K562 (cell line): ENCODE results near the gene PPIL4. TPM values are rescaled to one million over a fixed set of nuclear protein-coding genes. Genes with fewer than 3 reads are reported as not detected.

ENCODE experiments used
- ATAC-seq: fragments of 200-7000 bp; cut with Tn5 transposase; 3 replicates; pipeline ENCODE4 v1.9.1; 2020; ENCODE audit warnings: moderate library complexity
- BruUV-seq: library from RNA; stranded (reverse); fragments of 400-500 nt; replicated peaks from 2 replicates; lab custom pipeline; 2021; lab: Mats Ljungman, UMichigan
- CTCF ChIA-PET: fragments of 300-600 bp; formaldehyde crosslinking; extraction: SDS; loops from one replicate; lab custom pipeline; 2021; ENCODE audit warnings: low intra/inter-chr PET ratio; lab: Yijun Ruan, JAX
- POLR2A ChIA-PET: fragments of 300-600, 350-650 bp; sonication (Branson Sonifier 250); formaldehyde crosslinking; extraction: SDS; loops from one replicate; lab custom pipeline; 2021; ENCODE audit warnings: antibody characterized with exemption, inconsistent platforms; lab: Yijun Ruan, JAX
- DNase-seq, 4 experiments: peaks; one replicate each; pipeline versions ENCODE4 v3.0.0 to v3.0.0-alpha.2; 2011 to 2018; ENCODE audit warnings: low spot score in 3 of 4, mixed read lengths in 3 of 4; ENCODE audit errors: extremely low read depth in 1 of 4
- FAIRE-seq: peaks from 2 replicates; lab custom pipeline; 2011; peaks lifted over from hg19 to GRCh38; lab: Jason Lieb, UNC
- H2AFZ ChIP-seq: 2 replicates; pipeline ENCODE4 v1.6.0; 2011; ENCODE audit warnings: low read depth, low read length, control low read depth, inconsistent platforms
- H3K27ac ChIP-seq: fragments of 200-600 bp; 3 replicates; pipeline ENCODE4 v1.8.0; 2011; ENCODE audit warnings: low read depth, mild to moderate bottlenecking, control low read depth, inconsistent platforms, low read length, moderate library complexity, mixed read lengths; ENCODE audit errors: extremely low read depth
- H3K27me3 ChIP-seq, 2 experiments: fragments of 300-600 bp in 1 of 2; 2 replicates in 1 of 2; 3 replicates in 1 of 2; pipeline versions ENCODE4 v1.6.0 to v1.8.0; 2011; ENCODE audit warnings: inconsistent platforms in 2 of 2, low read length in 2 of 2, mild to moderate bottlenecking in 1 of 2, mixed read lengths in 1 of 2, moderate library complexity in 1 of 2; ENCODE audit not compliant: control insufficient read depth in 2 of 2, insufficient read depth in 2 of 2
- H3K36me3 ChIP-seq: fragments of 300-600 bp; 3 replicates; pipeline ENCODE4 v1.8.0; 2011; ENCODE audit warnings: mild to moderate bottlenecking, low read length, inconsistent platforms; ENCODE audit not compliant: control insufficient read depth, insufficient read depth
- H3K4me1 ChIP-seq, 2 experiments: fragments of 200-600 bp in 1 of 2; replicated peaks in 1 of 2; 2 replicates in 1 of 2; 3 replicates in 1 of 2; pipeline versions ENCODE4 v1.5.1 to v1.8.0; 2011; ENCODE audit warnings: inconsistent platforms in 2 of 2, low read length in 2 of 2, mild to moderate bottlenecking in 1 of 2, mixed read lengths in 1 of 2, moderate library complexity in 1 of 2; ENCODE audit not compliant: control insufficient read depth in 2 of 2, insufficient read depth in 2 of 2
- H3K4me2 ChIP-seq: 2 replicates; pipeline ENCODE4 v1.6.1; 2011; ENCODE audit warnings: low read length, control low read depth, inconsistent platforms, mixed read lengths; ENCODE audit not compliant: insufficient read depth
- H3K4me3 ChIP-seq: fragments of 200-600 bp; sonication (generic), shearing (Covaris generic); 2 replicates; pipeline ENCODE4 v1.5.1; 2016; ENCODE audit warnings: control low read depth, inconsistent platforms
- H3K79me2 ChIP-seq: fragments of 200-600 bp; 3 replicates; pipeline ENCODE4 v1.8.0; 2011; ENCODE audit warnings: low read length, inconsistent platforms; ENCODE audit not compliant: control insufficient read depth, insufficient read depth
- H3K9ac ChIP-seq, 2 experiments: 2 replicates each; pipeline versions ENCODE4 v1.6.0 to v1.6.1; 2011; ENCODE audit warnings: low read depth in 2 of 2, low read length in 2 of 2, control low read depth in 1 of 2, inconsistent platforms in 1 of 2, mild to moderate bottlenecking in 1 of 2, mixed read lengths in 1 of 2; ENCODE audit not compliant: insufficient read depth in 1 of 2
- H3K9me1 ChIP-seq: one replicate; pipeline ENCODE4 v1.6.0; 2011; ENCODE audit warnings: inconsistent platforms, mild to moderate bottlenecking, low read length, moderate library complexity; ENCODE audit not compliant: control insufficient read depth, insufficient read depth
- H3K9me3 ChIP-seq: replicated peaks from 2 replicates; pipeline ENCODE4 v1.5.1; 2011; ENCODE audit warnings: low read depth, low read length, inconsistent platforms; ENCODE audit not compliant: control insufficient read depth, insufficient read depth
- H4K20me1 ChIP-seq: replicated peaks from 2 replicates; pipeline ENCODE4 v1.6.1; 2011; ENCODE audit warnings: low read length, inconsistent platforms, mixed read lengths; ENCODE audit not compliant: control insufficient read depth, insufficient read depth
- E4F1 ChIP-seq: fragments of 250-450 bp; sonication (Bioruptor Pico); IDR thresholded peaks from 2 replicates; pipeline ENCODE4 v1.5.0; 2021; ENCODE audit warnings: mild to moderate bottlenecking, borderline replicate concordance
- WGBS: fragments of 100-300 bp; shearing (Covaris generic); methylation state at CpG from one replicate; pipeline ENCODE4 v1.1.6; 2016; ENCODE audit warnings: low coverage, mixed read lengths; ENCODE audit not compliant: insufficient coverage; ENCODE audit errors: missing lambda C conversion rate; 5-methylcytosine and 5-hydroxymethylcytosine counted together
- in situ Hi-C: fragments of 300-500 bp; cut with MboI; formaldehyde crosslinking; loops from 4 replicates; pipeline ENCODE4 v1.15.0; 2018; ENCODE audit warnings: inconsistent platforms, mixed read lengths
- intact Hi-C: fragments of 100-400 bp; cut with micrococcal nuclease; formaldehyde crosslinking; loops from 2 replicates; pipeline ENCODE4 v1.14.2; 2022
- polyA plus RNA-seq, 8 experiments: library from polyadenylated mRNA; depleted of rRNA in 4 of 8; stranded (reverse) in 5 of 8; unstranded in 3 of 8; fragments of >200 nt; fragmentation: Nextera tagmentation in 2 of 8; fragmentation: Illumina TruSeq in 1 of 8; extraction: Ambion mirVana in 2 of 8; extraction: Trizol in 1 of 8; gene quantifications; 2 replicates each; pipeline versions ENCODE4 v1.2.1 to v1.2.3, GENCODE V29; 2011 to 2014; ENCODE audit warnings: inconsistent platforms in 1 of 8, missing spikeins in 1 of 8
- total RNA-seq, 7 experiments: library from RNA; depleted of rRNA in 6 of 7; stranded (reverse); fragments of >200 nt in 6 of 7; fragmentation: Illumina TruSeq in 2 of 7; extraction: Trizol in 2 of 7; gene quantifications; 2 replicates each; pipeline versions ENCODE4 v1.2.1 to v1.2.3, GENCODE V29; 2011 to 2021; ENCODE audit warnings: low replicate concordance in 1 of 7

PPIL4 gene
- total and polyA plus RNA-seq, 9 of the 15 experiments (the other 6 are each of a cell fraction or from before 2014, with no cell fraction given), result 14.5 to 55.2 (median 45.9) TPM

- no peak for FAIRE-seq
- H3K4me2 ChIP-seq, result no peak overlapping the region
- intact Hi-C loops (no loop called here), in situ Hi-C loops (no loop called here)
- H3K4me3 ChIP-seq, result no peak overlapping the region
- BruUV-seq, result no TSS peak
- H3K79me2 ChIP-seq, result no peaks in the 10 kb centered on the region
- peaks cover 40% of the 10 kb centered on the region; the same call in 2 of the 3 replicates for H3K36me3 ChIP-seq
- no peak for ATAC-seq
- POLR2A ChIA-PET, result interaction anchor here (1.5 kb wide), 1 partner anchor 15 kb away, joined by 3 read pairs; no protein-coding TSS in a partner anchor
- no peaks in the 10 kb centered on the region for H3K4me1 ChIP-seq
- no peaks in the 10 kb centered on the region for H3K9me1 ChIP-seq
- WGBS, result 95% methylated on average over 5 of the region's 5 CpGs
- H3K9ac ChIP-seq, result no peak overlapping the region
- DNase-seq, result no peak
- TF ChIP-seq E4F1, result no peak
- no peak overlapping the region for H2AFZ ChIP-seq
- no peaks in the 10 kb centered on the region for H4K20me1 ChIP-seq
- no peak overlapping the region for H3K27ac ChIP-seq
- H3K27me3 ChIP-seq, result no peaks in the 10 kb centered on the region
- no peaks in the 10 kb centered on the region for H3K9me3 ChIP-seq
- CTCF ChIA-PET, result no interaction called here
Observed at GRCh38 chr6:149580880-149581279, 35.0 kb upstream of the PPIL4 start.
